Liver (tissue), 9 donors: ENCODE results near the gene TRIM67. TPM values are rescaled to one million over a fixed set of nuclear protein-coding genes. Genes with fewer than 3 reads are reported as not detected.

ENCODE experiments used
- DNase-seq: peaks from one replicate; pipeline ENCODE4 v3.0.0-alpha.2; 2017; ENCODE audit warnings: low spot score
- H3K27ac ChIP-seq, 2 donors: one replicate each; pipeline ENCODE4 v1.7.0; 2013; ENCODE audit warnings: inconsistent platforms in 2 of 2, low read length in 2 of 2, control low read depth in 1 of 2, low read depth in 1 of 2, mild to moderate bottlenecking in 1 of 2
- H3K27me3 ChIP-seq, 4 donors: one replicate each; pipeline versions ENCODE4 v1.6.1 to v1.7.0; 2013; ENCODE audit warnings: low read length in 3 of 4, inconsistent platforms in 1 of 4, mild to moderate bottlenecking in 1 of 4, moderate library complexity in 1 of 4; ENCODE audit not compliant: control insufficient read depth in 4 of 4, insufficient read depth in 4 of 4
- H3K36me3 ChIP-seq, 4 donors: one replicate each; pipeline versions ENCODE4 v1.6.1 to v1.7.0; 2013; ENCODE audit warnings: low read length in 3 of 4, mild to moderate bottlenecking in 3 of 4, low read depth in 1 of 4, moderate library complexity in 1 of 4; ENCODE audit not compliant: control insufficient read depth in 4 of 4, insufficient read depth in 3 of 4
- H3K4me1 ChIP-seq, 4 donors: one replicate each; pipeline versions ENCODE4 v1.6.1 to v1.7.0; 2013; ENCODE audit warnings: low read length in 3 of 4, mild to moderate bottlenecking in 3 of 4, moderate library complexity in 1 of 4; ENCODE audit not compliant: control insufficient read depth in 4 of 4, insufficient read depth in 4 of 4
- H3K4me3 ChIP-seq, 3 donors: one replicate each; pipeline versions ENCODE4 v1.6.1 to v1.7.0; 2013; ENCODE audit warnings: low read length in 3 of 3, control low read depth in 1 of 3, low read depth in 1 of 3, mild to moderate bottlenecking in 1 of 3
- H3K9ac ChIP-seq, 2 donors: one replicate each; pipeline ENCODE4 v1.7.0; 2013; ENCODE audit warnings: low read length in 2 of 2, mild to moderate bottlenecking in 2 of 2, moderate library complexity in 2 of 2, control low read depth in 1 of 2, low read depth in 1 of 2
- H3K9me3 ChIP-seq, 4 donors: one replicate each; pipeline versions ENCODE4 v1.6.1 to v1.7.0; 2013; ENCODE audit warnings: low read length in 3 of 4; ENCODE audit not compliant: control insufficient read depth in 4 of 4
- ATF3 ChIP-seq: IDR thresholded peaks from 2 replicates; pipeline ENCODE4 v1.6.1; 2016; ENCODE audit warnings: antibody characterized with exemption
- EGR1 ChIP-seq, 2 donors: IDR thresholded peaks; 2 replicates each; pipeline ENCODE4 v1.6.1; 2016 to 2018; ENCODE audit warnings: antibody characterized with exemption in 2 of 2, low read depth in 2 of 2
- FOXA2 ChIP-seq: IDR thresholded peaks from 2 replicates; pipeline ENCODE4 v1.6.1; 2016; ENCODE audit warnings: antibody characterized with exemption
- GABPA ChIP-seq, 2 donors: IDR thresholded peaks in 1 of 2; conservative IDR thresholded peaks in 1 of 2; 2 replicates each; pipeline ENCODE4 v1.6.1; 2016; ENCODE audit warnings: antibody characterized with exemption in 2 of 2, mild to moderate bottlenecking in 1 of 2, moderate library complexity in 1 of 2
- HNF4A ChIP-seq, 2 donors: conservative IDR thresholded peaks; 2 replicates each; pipeline ENCODE4 v1.6.1; 2016; ENCODE audit warnings: antibody characterized with exemption in 2 of 2, mild to moderate bottlenecking in 2 of 2
- JUND ChIP-seq, 2 donors: IDR thresholded peaks; 2 replicates each; pipeline ENCODE4 v1.6.1; 2016; ENCODE audit warnings: antibody characterized with exemption in 2 of 2
- RXRA ChIP-seq, 2 donors: IDR thresholded peaks; 2 replicates each; pipeline ENCODE4 v1.6.1; 2017 to 2018; ENCODE audit warnings: antibody characterized with exemption in 2 of 2, mild to moderate bottlenecking in 1 of 2
- TAF1 ChIP-seq: conservative IDR thresholded peaks from 2 replicates; pipeline ENCODE4 v1.6.1; 2016; ENCODE audit warnings: antibody characterized with exemption, mild to moderate bottlenecking
- YY1 ChIP-seq: IDR thresholded peaks from 2 replicates; pipeline ENCODE4 v1.6.1; 2016; ENCODE audit warnings: antibody characterized with exemption, mild to moderate bottlenecking
- ZBTB33 ChIP-seq: IDR thresholded peaks from 2 replicates; pipeline ENCODE4 v1.6.1; 2016; ENCODE audit warnings: antibody characterized with exemption
- WGBS: extraction: QIAGEN DNeasy Blood & Tissue Kit; methylation state at CpG from one replicate; pipeline ENCODE4 v1.1.7; 2013; 5-methylcytosine and 5-hydroxymethylcytosine counted together
- polyA plus RNA-seq, 2 donors: library from polyadenylated mRNA; stranded (reverse) in 1 of 2; unstranded in 1 of 2; fragments of 200-250 nt in 1 of 2; fragments of >200 nt in 1 of 2; fragmentation: Nextera tagmentation in 1 of 2; extraction: Ambion mirVana in 1 of 2; gene quantifications; one replicate each; pipeline versions ENCODE4 v1.2.1 to v1.2.3, GENCODE V29; 2013 to 2015
- total RNA-seq, 2 donors: library from RNA; depleted of rRNA; stranded (reverse); fragments of >200 nt; gene quantifications; one replicate each; pipeline ENCODE4 v1.2.3, GENCODE V29; 2014
- TF ChIP-seq, protein P1 (sequence below): IDR thresholded peaks from 2 replicates; pipeline ENCODE4 v1.6.1; 2016; ENCODE audit warnings: antibody characterized with exemption, mild to moderate bottlenecking
- donor health status: healthy.
- donor health status: healthy.
- donor health status: healthy.
- donor health status: healthy.
- donor health status: healthy.

TRIM67 gene
- total and polyA plus RNA-seq, 4 donors: under 0.01 to 0.05 TPM; not detected in 2

DNA sequence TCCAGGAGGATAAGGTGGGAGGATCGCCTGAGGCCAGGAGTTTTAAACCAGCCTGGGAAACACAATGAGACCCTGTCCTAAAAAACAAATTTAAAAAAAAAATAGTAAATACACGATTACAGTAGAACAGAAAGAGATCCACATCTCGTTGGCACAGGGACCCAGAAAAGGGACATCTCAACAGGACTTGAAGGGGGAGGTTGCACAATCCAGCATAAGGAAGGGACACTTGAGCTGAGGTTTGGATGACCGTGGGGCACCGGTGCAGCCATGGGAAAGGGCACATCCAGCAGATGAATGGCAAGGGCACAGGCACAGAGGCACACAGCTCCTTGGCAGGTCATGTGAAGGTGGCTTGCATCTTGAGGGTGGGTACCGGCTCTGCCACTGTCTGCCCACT is 20.5 kb downstream of the TRIM67 start (continued):
- TF ChIP-seq, protein P1, sequence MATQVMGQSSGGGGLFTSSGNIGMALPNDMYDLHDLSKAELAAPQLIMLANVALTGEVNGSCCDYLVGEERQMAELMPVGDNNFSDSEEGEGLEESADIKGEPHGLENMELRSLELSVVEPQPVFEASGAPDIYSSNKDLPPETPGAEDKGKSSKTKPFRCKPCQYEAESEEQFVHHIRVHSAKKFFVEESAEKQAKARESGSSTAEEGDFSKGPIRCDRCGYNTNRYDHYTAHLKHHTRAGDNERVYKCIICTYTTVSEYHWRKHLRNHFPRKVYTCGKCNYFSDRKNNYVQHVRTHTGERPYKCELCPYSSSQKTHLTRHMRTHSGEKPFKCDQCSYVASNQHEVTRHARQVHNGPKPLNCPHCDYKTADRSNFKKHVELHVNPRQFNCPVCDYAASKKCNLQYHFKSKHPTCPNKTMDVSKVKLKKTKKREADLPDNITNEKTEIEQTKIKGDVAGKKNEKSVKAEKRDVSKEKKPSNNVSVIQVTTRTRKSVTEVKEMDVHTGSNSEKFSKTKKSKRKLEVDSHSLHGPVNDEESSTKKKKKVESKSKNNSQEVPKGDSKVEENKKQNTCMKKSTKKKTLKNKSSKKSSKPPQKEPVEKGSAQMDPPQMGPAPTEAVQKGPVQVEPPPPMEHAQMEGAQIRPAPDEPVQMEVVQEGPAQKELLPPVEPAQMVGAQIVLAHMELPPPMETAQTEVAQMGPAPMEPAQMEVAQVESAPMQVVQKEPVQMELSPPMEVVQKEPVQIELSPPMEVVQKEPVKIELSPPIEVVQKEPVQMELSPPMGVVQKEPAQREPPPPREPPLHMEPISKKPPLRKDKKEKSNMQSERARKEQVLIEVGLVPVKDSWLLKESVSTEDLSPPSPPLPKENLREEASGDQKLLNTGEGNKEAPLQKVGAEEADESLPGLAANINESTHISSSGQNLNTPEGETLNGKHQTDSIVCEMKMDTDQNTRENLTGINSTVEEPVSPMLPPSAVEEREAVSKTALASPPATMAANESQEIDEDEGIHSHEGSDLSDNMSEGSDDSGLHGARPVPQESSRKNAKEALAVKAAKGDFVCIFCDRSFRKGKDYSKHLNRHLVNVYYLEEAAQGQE: no peak
- TF ChIP-seq FOXA2 (no peak), GABPA (IDR thresholded peaks at IDR 0.05 in 1 of 2, conservative IDR thresholded peaks at IDR 0.05 in 1 of 2) (no peak), EGR1 (IDR thresholded peaks at IDR 0.05; ENCODE audit: low read depth in 2 of 2) (no peak), ZBTB33 (no peak), JUND (IDR thresholded peaks at IDR 0.05) (no peak)

GRCh38 chr1:231183639-231184590 is 22.1 kb downstream of the TRIM67 start:
- H3K9me3 ChIP-seq: peaks cover 0 to 3% (median 0%) of the 10 kb centered on the region in 4 donors
- H3K4me1 ChIP-seq: no peaks in the 10 kb centered on the region
- H3K27me3 ChIP-seq: peaks cover 0 to 5% (median 2%) of the 10 kb centered on the region in 4 donors
- no peak for DNase-seq
- TF ChIP-seq HNF4A (conservative IDR thresholded peaks at IDR 0.05) (no peak), GABPA (IDR thresholded peaks at IDR 0.05 in 1 of 2, conservative IDR thresholded peaks at IDR 0.05 in 1 of 2) (no peak), YY1 (no peak), TAF1 (no peak), RXRA (IDR thresholded peaks at IDR 0.05) (no peak), ATF3 (no peak), JUND (IDR thresholded peaks at IDR 0.05) (no peak)
- TF ChIP-seq, protein P1: no peak
- H3K36me3 ChIP-seq: no peaks in the 10 kb centered on the region
- H3K9ac ChIP-seq: no peak overlapping the region
- WGBS: 68% methylated on average over 13 of the region's 13 CpGs
- no peak overlapping the region for H3K4me3 ChIP-seq
- no peak overlapping the region for H3K27ac ChIP-seq
